ENCODE measurements around the gene PTPRE.

Gene PTPRE

DNA sequence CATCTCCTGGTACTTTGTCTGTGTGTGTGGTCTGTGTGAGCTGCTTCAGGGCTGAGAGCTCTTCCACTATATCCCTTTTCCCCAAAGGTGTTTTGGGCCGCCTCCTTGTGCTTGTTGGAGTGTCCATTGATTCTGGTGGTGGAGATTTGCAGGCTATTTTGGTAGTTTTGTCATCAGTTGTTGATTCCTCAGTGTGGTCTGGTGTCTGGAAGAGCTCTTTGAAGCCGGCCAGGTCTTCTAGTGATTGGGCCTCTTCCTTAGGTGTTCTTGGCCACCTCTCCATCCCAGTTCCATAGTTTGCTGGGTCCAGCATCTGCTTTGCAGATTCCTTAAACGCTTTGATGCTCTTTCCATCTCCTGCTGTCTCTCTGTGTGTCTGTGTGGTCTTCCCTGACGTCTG is 198.5 kb downstream of the PTPRE start:
- DNase-seq: no peak

DNA sequence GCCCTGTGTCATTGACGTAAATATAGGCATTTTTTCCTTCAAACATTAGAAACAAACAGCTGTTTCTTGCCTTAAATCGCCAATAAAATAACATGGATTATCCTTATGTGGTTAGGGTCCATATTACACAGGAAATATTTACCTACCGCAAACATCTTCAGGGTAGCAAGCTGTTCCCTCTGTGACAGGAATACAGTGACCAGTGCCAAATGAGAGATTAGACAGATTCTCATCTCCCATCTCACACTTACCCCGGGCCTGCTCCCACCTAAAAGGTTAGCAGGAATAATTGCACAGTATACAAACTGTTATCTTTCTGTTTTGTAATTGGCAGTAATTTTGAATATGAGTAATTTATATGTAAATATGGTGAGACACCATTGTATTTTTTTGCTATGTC is 202.8 kb downstream of the PTPRE start:
- DNase-seq: no peak

DNA sequence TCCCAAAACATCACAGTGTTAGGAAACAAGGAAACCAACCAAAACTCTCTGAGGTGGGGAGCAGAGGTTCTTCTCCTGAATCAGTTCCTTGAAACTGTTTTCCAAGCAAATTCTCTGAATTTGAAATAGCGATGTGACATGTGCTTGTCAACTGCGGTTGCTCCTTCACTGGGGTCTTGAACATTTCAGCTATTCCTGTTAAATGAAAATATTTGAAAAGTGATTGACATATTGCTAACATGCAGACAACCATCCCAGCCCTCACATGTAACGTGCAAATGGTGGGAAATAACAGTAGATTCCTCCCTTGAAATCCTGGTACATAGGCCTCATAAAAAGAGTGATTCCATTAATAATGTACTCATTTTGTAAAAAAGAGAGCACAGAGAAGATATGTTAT is 203.4 kb downstream of the PTPRE start:
- DNase-seq: no peak

DNA sequence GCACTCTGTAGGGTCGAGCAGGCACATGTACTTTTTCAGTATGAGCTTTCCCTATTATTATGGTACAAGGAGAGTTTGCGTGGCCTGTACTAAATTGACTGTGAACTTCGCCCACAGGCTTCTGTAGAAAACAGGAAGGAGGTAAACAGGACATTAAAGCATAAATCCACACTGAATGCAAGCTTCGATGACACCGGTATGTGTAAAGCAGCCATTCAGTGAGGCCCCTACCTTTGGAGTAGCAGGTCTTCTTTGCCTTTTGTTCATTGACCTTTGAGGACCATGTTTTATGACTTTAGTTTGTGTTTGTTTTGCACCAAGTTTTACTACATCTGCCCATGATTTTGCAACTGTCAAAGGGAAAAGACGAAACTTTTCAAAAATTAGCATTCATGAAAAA is 204.8 kb downstream of the PTPRE start:
- no peak for DNase-seq

DNA sequence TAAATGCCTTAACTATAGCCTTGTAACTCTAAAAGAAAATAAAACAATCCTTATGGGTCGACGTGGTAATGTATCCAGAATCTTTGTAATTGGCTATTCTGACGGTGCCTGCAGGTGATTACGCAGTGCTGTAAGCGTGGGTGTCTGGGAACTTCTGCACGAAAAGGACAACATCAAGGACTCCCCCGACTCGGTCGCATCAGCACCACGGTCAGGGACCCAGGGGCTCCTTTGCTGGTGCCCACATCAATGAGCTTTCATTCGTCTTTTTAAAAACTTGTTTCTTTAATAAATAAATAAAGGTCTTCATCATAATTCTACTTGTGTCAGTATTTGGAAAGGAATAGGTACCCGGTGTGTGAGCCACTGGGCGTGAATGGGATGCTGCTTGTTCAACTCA is 206.1 kb downstream of the PTPRE start:
- no peak for DNase-seq

DNA sequence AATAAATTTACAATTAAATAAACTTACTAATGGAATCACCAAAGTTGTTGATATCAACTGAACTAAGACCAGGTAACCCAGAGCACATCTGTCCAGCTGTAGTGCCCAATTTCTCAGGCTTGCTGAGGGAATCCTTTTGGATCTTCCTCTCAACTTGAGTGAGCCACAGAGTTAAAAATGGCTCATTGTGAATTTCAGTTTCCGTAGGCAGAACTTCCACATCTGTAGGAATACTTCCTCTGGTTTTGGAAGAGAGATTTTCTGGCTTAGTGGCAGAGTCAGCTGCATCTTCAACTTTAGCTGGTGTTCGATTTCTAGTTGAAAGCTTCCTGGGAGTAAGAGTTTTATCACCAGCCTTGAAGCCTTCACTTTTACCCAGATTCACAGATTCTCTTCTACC is 208.0 kb downstream of the PTPRE start:
- no peak for DNase-seq

DNA sequence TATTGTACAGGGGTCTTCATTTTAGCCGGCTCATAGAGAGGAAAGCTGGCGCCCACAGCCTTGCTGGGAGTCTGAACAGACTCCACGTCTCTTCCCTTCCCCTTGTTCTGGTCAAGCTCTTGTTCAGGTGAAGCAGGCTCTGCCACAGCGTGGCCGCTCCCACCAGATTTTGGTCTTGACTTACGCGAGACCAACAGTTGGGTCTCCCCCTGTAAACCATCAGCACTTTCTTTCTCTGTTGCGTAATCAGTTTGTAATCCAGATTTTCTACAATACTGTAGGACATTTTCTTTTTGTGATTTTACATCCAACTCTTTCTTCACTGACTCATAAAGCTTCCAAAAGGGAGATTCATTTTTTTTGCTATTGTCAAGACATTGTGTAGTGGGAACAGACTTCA is 208.5 kb downstream of the PTPRE start:
- no peak for DNase-seq

DNA sequence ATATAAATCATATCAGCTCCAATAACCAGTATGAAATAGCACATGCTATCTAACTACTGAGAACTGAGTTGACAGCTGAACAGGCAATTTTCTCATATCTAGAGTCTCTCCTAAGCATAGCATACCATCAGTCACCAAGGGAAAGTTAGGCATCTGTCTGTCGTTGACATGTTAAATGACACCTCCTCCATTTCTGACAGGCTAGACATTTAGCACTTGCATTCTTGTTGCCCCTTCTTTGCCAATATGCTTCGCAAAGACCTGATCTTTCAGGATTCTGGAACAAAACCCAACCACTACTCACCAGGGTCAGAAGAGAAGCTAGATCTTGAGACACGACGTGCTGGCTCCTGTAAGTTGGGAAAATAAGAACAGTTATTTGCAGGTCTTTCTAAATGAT is 209.3 kb downstream of the PTPRE start:
- no peak for DNase-seq

DNA sequence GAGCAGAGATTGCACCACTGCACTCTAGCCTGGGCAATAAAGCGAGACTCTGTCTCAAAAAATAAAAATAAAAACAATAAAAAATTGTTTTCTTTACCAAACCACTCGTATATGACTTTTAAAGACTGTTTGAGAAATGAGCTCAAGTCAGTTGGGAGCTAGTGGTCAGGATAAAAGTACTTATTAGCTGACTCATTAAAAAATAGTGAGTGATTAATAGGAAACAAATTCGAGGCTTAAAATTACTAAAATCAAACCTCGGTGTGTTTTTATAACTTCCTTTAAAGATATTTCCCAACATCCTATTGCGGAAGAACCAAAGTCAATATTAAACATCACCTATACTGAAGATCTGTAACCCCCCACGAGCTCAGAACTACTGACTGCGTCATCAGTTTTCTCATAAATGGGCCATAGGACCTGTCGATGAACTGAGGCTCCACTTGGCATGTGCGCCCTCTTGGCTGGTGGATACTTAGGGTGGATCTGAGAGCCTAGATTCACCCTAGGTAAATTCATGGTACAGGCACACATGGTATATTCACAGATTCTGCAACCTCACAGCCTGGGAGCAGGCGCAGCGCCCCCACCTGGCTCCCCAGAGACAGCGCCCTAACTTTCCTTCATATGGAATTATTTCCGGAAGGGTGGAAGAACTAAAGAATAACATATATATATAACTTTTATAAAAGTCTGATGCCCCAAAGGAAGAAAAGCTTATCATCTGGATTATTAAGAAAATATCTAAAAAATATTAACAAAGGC is 210.1 kb downstream of the PTPRE start:
- no peak for DNase-seq

DNA sequence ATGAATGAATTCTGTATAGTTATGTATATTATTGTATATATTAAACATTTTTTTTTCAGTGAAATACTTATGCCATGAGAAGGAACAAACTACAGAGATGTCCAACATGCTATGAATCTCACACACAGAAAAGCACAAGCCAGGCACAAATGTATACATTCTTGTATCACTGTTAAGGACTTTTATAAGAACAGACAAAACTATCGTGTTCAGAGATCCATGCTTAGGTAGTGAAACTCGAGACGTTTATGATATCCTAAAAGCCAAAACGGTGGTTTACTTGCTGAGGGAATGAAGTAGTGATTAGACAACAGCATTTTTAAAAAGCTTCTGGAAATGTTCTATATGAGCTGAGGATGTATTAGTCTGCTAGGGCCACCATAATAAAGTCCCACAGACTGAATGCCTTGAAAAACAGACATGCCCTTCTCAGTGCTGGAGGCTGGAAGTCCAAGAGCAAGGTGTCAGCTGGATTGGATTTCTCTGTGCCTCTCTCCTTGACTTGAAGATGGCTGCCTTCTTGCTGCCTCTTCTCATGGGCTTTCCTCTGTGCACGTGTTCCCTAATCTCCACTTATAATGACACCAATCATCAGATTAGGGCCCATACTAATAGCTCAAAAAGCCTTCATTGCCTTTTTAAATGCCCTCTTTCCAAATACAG is 215.0 kb downstream of the PTPRE start:
- no peak for DNase-seq

DNA sequence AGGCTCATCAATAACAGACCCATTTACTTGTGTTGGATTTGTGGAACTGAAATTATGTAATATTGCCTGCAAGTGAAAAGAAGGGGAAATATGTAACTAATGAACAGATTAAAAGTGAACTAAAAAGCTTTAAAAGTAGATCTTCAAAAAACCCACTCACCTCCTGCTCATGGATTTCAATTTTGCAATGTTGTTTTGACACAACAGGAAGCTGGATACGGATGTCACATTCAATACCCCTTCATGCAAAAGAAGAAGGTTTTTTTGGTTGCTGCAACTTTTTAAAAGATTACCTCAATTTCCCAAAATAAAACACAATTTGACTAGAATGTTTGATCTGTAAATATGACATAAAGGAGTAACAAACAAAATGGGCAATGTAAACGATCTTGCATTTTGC is 216.0 kb downstream of the PTPRE start:
- DNase-seq: no peak

DNA sequence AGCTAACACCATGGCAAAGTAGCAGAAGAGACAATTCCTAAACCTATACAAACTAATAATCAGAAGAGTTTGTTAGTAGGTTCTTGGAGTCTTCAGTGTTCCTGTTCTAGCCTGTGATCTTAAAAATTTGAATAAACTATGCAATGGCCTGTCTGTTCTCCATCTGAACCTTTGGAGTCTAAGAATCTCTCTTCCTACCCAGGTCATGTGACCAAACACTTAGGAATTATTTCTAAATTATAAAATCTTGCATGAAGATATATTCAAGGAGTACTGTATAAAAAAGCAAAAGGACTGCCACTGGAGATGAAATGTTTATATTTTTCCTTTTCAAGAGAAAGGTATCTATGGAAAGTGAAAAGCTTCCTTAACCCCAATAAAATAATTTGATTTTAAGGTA is 216.9 kb downstream of the PTPRE start:
- no peak for DNase-seq

DNA sequence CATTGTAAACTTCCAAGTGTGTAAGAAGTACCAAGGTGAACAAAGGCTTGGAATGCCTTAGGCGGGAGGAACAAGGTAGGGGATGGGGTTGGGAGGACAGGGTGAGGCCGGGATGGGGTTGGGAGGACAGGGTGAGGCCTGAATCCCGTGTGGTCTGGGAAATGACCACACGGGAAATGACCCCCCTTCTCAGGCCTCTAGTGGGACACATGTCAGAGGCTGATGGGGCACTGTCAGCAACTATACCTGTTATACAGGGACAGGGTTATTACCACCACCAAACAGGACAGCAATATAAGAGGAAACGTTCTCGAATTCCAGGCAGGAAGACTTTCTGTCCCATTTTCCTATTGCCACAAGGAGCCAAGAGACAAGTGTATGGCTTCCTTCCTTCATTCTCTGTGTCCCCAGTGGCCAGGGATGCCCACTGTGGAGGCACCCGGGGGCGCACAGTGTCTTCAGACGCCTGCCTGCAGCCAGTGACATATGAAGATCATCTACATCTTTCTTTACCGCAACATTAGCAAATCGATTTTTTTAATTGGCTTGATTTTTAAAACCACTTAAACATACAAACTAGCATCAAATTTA is 218.0 kb downstream of the PTPRE start:
- no peak for DNase-seq

DNA sequence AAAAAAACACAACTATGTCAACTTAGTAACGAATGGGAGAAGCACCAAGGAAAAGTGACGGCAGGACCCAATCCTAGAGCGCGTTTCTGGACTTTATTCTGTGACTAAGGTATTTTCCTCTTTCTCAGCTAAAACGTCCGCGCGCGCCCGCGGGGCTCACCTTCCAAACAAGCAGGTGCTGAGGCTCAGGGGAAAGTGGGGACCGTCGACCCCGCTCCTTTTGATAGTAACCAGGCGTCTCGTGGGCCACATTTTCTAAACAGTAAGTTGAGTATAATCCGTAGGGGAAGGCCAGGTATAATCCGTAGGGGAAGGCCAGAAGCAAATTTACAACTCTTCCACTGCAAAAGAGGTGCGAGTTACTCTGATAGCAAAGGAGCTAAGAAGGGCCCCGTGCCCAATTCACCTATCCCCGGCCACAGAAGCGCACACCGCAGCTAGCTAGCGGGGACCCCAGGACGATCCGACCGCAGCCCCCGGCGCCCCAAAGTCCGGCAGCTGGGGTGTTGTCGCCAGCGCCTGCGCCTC is 218.6 kb downstream of the PTPRE start:
- no peak for DNase-seq

DNA sequence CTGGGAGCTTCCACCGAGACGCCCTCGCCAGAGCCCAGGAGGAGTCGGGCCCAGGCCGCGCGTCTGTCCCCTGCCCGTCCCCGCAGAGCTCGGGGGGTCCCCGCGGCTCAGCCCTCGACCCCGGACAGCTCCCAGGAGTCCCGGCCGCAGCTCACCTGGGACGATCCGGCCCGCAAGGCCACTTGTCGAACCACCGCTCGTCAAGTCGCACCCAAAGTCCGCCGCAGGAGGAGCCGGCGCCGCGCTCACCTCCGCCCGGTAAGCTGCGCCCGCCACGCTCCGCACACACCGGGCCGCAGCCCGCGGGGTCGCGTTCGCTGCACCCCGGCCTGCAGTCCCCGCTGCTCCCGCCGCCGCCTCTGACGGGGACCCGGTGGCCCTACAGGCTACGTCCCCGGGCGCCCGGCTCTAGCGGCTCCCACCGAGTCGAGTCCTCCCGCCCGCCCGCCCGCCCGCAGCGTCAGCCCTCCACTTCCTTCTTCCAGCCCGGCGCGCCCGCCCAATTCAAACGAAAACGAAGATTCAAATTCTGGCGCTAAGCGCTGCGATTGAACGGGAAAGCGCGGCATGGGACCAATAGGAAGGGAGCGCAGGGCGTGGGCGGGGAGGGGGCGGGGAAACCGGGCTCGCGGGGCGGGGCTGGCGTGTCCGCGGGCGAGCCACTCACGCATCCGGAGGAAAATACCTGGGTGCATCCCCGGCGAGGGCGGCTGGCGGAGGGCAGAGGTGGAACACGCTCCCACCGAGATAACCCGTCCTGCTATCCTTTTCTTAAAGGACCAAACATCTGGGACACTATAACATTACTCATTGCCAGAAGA is 219.3 kb downstream of the PTPRE start, which contains the start of gene MKI67:
TSS of gene MKI67 (minus strand) at position 480 of the 821 bp plus-strand sequence. CDS start 756 bp downstream, outside the sequence.
- peak; percentile 91 for DNase-seq

DNA sequence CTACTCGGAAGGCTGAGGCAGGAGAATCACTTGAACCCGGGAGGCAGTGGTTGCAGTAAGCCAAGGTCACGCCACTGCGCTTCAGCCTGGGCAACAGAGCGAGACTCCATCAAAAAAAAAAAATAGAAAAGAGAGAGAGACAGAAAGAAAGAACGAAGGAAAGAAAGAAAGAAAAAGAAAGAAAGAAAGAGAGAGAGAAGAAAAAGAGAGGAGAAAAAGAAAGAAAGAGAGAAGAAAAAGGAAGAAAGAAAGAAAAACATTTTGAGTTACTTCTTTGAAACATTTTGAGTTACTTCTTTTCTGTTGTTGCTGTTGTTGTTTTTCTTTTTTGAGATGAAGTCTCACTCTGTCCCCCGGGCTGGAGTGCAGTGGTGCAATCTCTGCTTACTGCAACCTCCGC is 221.7 kb downstream of the PTPRE start:
- no peak for DNase-seq

DNA sequence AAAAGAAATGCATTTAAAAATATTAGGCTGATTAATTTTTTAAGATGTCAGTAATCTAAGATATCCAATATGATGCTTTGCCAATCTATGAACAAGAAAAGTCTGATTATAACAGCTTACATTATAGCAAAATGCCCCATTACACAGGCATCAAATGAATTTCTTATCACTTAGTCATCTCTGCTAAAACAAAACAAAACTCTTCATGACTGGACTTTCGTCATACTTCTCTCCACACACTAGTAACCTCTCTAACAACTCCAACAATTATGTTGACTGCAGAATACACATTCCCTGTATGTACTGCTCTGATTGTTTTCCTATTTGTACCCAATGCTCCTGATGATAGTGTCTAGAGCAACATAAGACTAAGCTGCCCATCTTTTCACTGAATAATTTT is 223.1 kb downstream of the PTPRE start:
- no peak for DNase-seq
